ENCODE data around the gene CABLES1.

DNA sequence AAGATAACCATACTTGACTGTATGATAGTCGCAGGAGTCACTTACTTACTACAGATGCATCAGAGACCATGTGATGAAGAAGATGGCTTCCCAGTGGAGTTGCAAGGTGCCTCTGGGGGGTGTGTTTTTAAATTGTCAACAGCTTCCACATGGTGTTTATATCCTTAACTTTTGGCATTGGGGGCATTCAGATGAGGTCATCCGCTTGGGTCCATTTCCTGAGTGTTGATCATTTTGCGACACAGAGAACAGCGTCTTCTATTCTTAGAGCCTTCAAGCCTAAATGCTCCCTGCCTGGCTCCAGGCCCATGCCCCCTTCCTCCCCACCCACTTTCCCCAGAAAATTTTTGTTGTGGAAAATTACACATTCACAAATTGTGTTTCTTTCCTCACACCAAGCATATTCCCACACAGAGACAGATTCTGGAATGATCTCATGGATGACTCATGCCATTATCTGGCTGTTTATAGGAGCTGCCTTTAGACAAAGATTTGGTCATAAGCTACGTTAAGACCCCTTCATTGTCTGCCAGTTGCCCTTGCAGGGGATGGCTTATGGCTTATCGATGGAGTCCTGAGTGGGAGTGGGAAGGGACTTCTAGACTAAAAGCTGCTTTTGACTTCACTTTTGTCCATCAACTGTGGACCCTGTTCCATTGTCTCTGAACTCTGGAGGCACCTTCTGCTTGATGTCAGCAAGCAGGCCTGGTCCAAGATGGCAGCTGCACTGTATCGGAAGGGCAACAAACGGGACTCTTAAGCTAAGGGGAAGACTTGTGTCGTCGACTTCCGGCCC lies 91.8 kb downstream of the CABLES1 start:
- TF ChIP-seq, protein P1, sequence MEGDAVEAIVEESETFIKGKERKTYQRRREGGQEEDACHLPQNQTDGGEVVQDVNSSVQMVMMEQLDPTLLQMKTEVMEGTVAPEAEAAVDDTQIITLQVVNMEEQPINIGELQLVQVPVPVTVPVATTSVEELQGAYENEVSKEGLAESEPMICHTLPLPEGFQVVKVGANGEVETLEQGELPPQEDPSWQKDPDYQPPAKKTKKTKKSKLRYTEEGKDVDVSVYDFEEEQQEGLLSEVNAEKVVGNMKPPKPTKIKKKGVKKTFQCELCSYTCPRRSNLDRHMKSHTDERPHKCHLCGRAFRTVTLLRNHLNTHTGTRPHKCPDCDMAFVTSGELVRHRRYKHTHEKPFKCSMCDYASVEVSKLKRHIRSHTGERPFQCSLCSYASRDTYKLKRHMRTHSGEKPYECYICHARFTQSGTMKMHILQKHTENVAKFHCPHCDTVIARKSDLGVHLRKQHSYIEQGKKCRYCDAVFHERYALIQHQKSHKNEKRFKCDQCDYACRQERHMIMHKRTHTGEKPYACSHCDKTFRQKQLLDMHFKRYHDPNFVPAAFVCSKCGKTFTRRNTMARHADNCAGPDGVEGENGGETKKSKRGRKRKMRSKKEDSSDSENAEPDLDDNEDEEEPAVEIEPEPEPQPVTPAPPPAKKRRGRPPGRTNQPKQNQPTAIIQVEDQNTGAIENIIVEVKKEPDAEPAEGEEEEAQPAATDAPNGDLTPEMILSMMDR (IDR thresholded peaks at IDR 0.05), result no peak
- TF ChIP-seq POLR2A (IDR thresholded peaks at IDR 0.05), result no peak

Data from transverse colon (tissue), 3 donors.